Body of pancreas (tissue), 4 donors: Measurements from ENCODE around the gene LRP8. TPM values are rescaled to one million over a fixed set of nuclear protein-coding genes. Genes with fewer than 3 reads are reported as not detected.

Source experiments
- ATAC-seq: fragments of 150-250 bp; one replicate; pipeline ENCODE4 v1.9.1; 2016
- DNase-seq, 4 donors: peaks; one replicate each; pipeline ENCODE4 v3.0.0-alpha.2; 2019
- H3K27ac ChIP-seq, 4 donors: fragments of 200-600 bp; sonication (generic); 1 replicate in 3 of 4; 2 replicates in 1 of 4; pipeline versions ENCODE4 v1.5.1 to v1.6.1; 2016 to 2019; ENCODE audit warnings: mild to moderate bottlenecking in 1 of 4, mixed read lengths in 1 of 4, moderate library complexity in 1 of 4
- H3K27me3 ChIP-seq, 2 donors: fragments of 200-600 bp; sonication (generic); one replicate each; pipeline ENCODE4 v1.6.0; 2016; ENCODE audit warnings: mild to moderate bottlenecking in 1 of 2
- H3K36me3 ChIP-seq, 2 donors: fragments of 200-600 bp; sonication (generic); replicated peaks in 1 of 2; 2 replicates each; pipeline ENCODE4 v1.5.1; 2016; ENCODE audit warnings: low read depth in 2 of 2; ENCODE audit not compliant: insufficient read depth in 1 of 2
- H3K4me1 ChIP-seq: fragments of 200-600 bp; sonication (generic); one replicate; pipeline ENCODE4 v1.6.0; 2016
- H3K4me3 ChIP-seq, 2 donors: fragments of 200-600 bp; sonication (generic); 1 replicate in 1 of 2; 2 replicates in 1 of 2; pipeline ENCODE4 v1.5.1; 2016 to 2019
- H3K9me3 ChIP-seq, 3 donors: fragments of 200-600 bp; sonication (generic); 1 replicate in 2 of 3; 2 replicates in 1 of 3; pipeline ENCODE4 v1.5.1; 2016
- POLR2A ChIP-seq, 3 donors: fragments of 450-650 bp; IDR thresholded peaks; one replicate each; pipeline ENCODE4 v1.6.1; 2016; ENCODE audit warnings: antibody characterized with exemption in 3 of 3, mild to moderate bottlenecking in 2 of 3
- WGBS, 2 donors: methylation state at CpG; one replicate each; pipeline ENCODE4 v1.1.5; 2017; 5-methylcytosine and 5-hydroxymethylcytosine counted together
- intact Hi-C: fragments of 100-400 bp; cut with DNase I; formaldehyde crosslinking; loops from one replicate; pipeline ENCODE4 v1.15.1; 2023
- total RNA-seq, 2 donors: library from RNA; depleted of rRNA; stranded (reverse); fragments of >200 nt; gene quantifications; one replicate each; pipeline ENCODE4 v1.1.0, GENCODE V29; 2016
- TF ChIP-seq, protein P1 (sequence below), 7 experiments: fragments of 450-650 bp in 4 of 7; fragments of 200-600 bp in 3 of 7; sonication (generic) in 3 of 7; IDR thresholded peaks; one replicate each; pipeline ENCODE4 v1.5.1; 2016 to 2019; ENCODE audit warnings: antibody characterized with exemption in 7 of 7

The LRP8 gene
- total RNA-seq, 2 donors from 2014 or later, result 1.3 to 4.2 TPM

- Histone ChIP-seq H3K27ac (no peak overlapping the region), H3K36me3 (no peaks in the 10 kb centered on the region), H3K4me3 (no peak overlapping the region), H3K4me1 (no peaks in the 10 kb centered on the region), H3K9me3 (no peaks in the 10 kb centered on the region), H3K27me3 (no peaks in the 10 kb centered on the region)
- ATAC-seq (no peak), DNase-seq (no peak)
- TF ChIP-seq, protein P1, sequence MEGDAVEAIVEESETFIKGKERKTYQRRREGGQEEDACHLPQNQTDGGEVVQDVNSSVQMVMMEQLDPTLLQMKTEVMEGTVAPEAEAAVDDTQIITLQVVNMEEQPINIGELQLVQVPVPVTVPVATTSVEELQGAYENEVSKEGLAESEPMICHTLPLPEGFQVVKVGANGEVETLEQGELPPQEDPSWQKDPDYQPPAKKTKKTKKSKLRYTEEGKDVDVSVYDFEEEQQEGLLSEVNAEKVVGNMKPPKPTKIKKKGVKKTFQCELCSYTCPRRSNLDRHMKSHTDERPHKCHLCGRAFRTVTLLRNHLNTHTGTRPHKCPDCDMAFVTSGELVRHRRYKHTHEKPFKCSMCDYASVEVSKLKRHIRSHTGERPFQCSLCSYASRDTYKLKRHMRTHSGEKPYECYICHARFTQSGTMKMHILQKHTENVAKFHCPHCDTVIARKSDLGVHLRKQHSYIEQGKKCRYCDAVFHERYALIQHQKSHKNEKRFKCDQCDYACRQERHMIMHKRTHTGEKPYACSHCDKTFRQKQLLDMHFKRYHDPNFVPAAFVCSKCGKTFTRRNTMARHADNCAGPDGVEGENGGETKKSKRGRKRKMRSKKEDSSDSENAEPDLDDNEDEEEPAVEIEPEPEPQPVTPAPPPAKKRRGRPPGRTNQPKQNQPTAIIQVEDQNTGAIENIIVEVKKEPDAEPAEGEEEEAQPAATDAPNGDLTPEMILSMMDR (IDR thresholded peaks at IDR 0.05), result no peak
- no peak for TF ChIP-seq POLR2A (IDR thresholded peaks at IDR 0.05)
- intact Hi-C loops, result no loop called here
- WGBS, 2 donors, result 53 to 83% methylated on average over 2 of the region's 2 CpGs
Observed at GRCh38 chr1:53273526-53273925, 54.3 kb downstream of the LRP8 start.

DNA sequence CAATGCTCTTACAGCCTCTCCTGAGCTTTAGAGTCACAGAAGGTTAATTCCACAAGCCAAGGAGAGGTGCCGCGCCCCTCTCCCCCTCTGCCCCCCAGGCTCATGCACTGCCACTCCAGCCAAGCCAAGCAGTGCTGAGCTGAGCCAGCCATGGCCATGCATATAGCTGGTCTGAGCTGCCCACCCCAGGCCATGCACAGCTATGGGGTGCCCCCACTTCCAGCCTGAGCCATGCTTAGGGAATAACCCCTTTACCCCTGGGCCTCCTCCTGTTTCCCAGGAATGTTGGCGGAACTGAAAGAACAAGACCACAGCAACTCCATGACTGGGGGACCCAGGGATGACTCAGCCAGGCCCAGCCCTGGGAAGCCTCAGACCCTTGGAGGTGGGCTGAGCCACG is 55.5 kb downstream of the LRP8 start:
- no peaks in the 10 kb centered on the region for H3K4me1 ChIP-seq
- no peak overlapping the region for H3K4me3 ChIP-seq
- intact Hi-C loops, result no loop called here
- WGBS, 2 donors, result 86 to 89% methylated on average over 4 of the region's 4 CpGs
- ATAC-seq (no peak), DNase-seq (no peak)
- H3K9me3 ChIP-seq, result no peaks in the 10 kb centered on the region
- H3K36me3 ChIP-seq, result no peaks in the 10 kb centered on the region
- H3K27ac ChIP-seq, result no peak overlapping the region
- no peaks in the 10 kb centered on the region for H3K27me3 ChIP-seq
- TF ChIP-seq, protein P1 (IDR thresholded peaks at IDR 0.05), result no peak
- no peak for TF ChIP-seq POLR2A (IDR thresholded peaks at IDR 0.05)

DNA sequence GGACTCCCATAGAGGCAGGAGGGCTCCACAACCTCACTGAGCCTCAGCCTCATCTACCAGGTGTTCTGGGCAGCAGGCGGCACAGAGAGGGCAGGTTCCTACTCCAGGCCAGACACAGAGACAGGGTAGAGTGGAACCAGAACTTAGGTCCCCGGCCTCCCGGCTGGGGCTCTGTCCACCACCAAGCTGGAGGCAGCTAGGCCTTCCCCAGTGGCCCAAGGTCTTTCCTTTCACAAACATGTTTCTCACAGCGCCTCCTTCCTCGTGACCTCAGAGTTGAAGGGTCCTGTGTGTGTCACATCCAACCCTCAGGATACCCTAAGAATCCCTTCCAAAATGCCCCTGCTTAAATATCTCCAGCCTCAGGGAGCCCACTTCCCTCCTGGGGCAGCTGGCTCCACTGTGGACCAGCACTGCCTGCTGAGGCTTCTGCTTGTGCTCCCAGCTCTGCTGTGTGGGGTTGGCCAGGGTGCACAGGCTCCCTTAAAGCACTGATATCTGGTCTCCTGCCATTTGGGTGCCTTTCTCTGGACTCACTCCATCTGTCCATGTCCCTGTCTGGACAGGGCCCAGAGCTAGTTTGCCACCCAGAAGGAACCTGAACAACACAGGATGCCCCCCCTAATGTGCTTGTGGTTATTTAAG is 56.3 kb downstream of the LRP8 start:
- intact Hi-C loops, result no loop called here
- no peak overlapping the region for H3K4me3 ChIP-seq
- DNase-seq (no peak), ATAC-seq (no peak)
- H3K9me3 ChIP-seq, result no peaks in the 10 kb centered on the region
- no peaks in the 10 kb centered on the region for H3K36me3 ChIP-seq
- H3K27me3 ChIP-seq, result no peaks in the 10 kb centered on the region
- H3K4me1 ChIP-seq, result no peaks in the 10 kb centered on the region
- WGBS, 2 donors, result 91 to 92% methylated on average over 4 to 5 of the region's 5 CpGs
- TF ChIP-seq POLR2A (IDR thresholded peaks at IDR 0.05), result no peak
- TF ChIP-seq, protein P1 (IDR thresholded peaks at IDR 0.05), result no peak
- H3K27ac ChIP-seq, result no peak overlapping the region

DNA sequence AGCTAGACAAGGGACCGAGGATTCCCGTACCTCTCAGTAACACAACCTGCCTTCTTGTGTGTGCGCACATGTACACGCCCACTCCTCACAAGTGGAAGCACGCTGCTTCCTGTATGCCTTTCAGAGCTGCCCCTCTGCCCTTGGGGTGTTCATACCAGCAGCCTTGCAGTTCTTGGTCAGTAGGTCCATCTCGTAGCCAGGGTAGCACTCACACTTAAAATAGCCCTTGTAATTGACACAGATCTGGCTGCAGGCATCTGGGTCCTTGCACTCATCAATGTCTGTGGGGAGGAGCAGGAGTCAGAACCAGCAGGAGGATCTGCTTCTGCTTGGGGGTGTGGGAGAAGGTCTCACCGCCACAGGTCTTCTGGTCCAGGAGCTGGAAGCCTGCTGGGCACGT is 57.0 kb downstream of the LRP8 start:
- TF ChIP-seq POLR2A (IDR thresholded peaks at IDR 0.05), result no peak
- TF ChIP-seq, protein P1 (IDR thresholded peaks at IDR 0.05), result no peak
- DNase-seq (no peak), ATAC-seq (no peak)
- no peak overlapping the region for H3K4me3 ChIP-seq
- H3K36me3 ChIP-seq, result no peaks in the 10 kb centered on the region
- WGBS, 2 donors, result 85 to 88% methylated on average over 6 to 8 of the region's 8 CpGs
- H3K27ac ChIP-seq, result no peak overlapping the region
- no peaks in the 10 kb centered on the region for H3K4me1 ChIP-seq
- no peaks in the 10 kb centered on the region for H3K27me3 ChIP-seq
- intact Hi-C loops, result no loop called here
- no peaks in the 10 kb centered on the region for H3K9me3 ChIP-seq

- Histone ChIP-seq H3K4me1 (no peaks in the 10 kb centered on the region), H3K36me3 (no peaks in the 10 kb centered on the region), H3K27ac (no peak overlapping the region), H3K4me3 (no peak overlapping the region), H3K9me3 (no peaks in the 10 kb centered on the region), H3K27me3 (no peaks in the 10 kb centered on the region)
- ATAC-seq (no peak), DNase-seq (no peak)
- intact Hi-C loops, result no loop called here
- WGBS, 2 donors, result 63 to 77% methylated on average over 1 of the region's 1 CpG
- no peak for TF ChIP-seq POLR2A (IDR thresholded peaks at IDR 0.05)
- TF ChIP-seq, protein P1 (IDR thresholded peaks at IDR 0.05), result no peak
Observed at GRCh38 chr1:53270107-53270506, 57.8 kb downstream of the LRP8 start.
